Endothelial cell of umbilical vein (primary cell): ENCODE measurements around the gene TMEM43. TPM values are rescaled to one million over a fixed set of nuclear protein-coding genes. Genes with fewer than 3 reads are reported as not detected.

Source experiments
- BruUV-seq: library from RNA; stranded (reverse); fragments of 400-500 nt; replicated peaks from 2 replicates; lab custom pipeline; 2021; lab: Mats Ljungman, UMichigan
- CTCF ChIA-PET: fragments of 300-600, 350-600 bp; sonication (Branson Sonifier 250); formaldehyde crosslinking; loops from one replicate; lab custom pipeline; 2021; ENCODE audit warnings: antibody characterized with exemption, inconsistent platforms; lab: Charles Lee
- POLR2A ChIA-PET: fragments of 300-600, 350-600 bp; sonication (Branson Sonifier 250); formaldehyde crosslinking; loops from one replicate; lab custom pipeline; 2021; ENCODE audit warnings: antibody characterized with exemption, inconsistent platforms; lab: Charles Lee
- DNase-seq: peaks from one replicate; pipeline ENCODE4 v3.0.0-alpha.2; 2011; ENCODE audit warnings: low read depth, low spot score
- FAIRE-seq: peaks from 2 replicates; lab custom pipeline; 2011; peaks lifted over from hg19 to GRCh38; lab: Jason Lieb, UNC
- H2AFZ ChIP-seq: 2 replicates; pipeline ENCODE4 v1.6.0; 2012; ENCODE audit warnings: low read depth, low read length, control low read depth, inconsistent platforms
- H3K27ac ChIP-seq: 2 replicates; pipeline ENCODE4 v1.5.1; 2011; ENCODE audit warnings: low read depth, mild to moderate bottlenecking, control low read depth, low read length, moderate library complexity; ENCODE audit not compliant: insufficient read depth
- H3K27me3 ChIP-seq, 2 experiments: 2 replicates each; pipeline versions ENCODE4 v1.6.0 to v1.6.1; 2011; ENCODE audit warnings: low read length in 2 of 2, mixed read lengths in 1 of 2; ENCODE audit not compliant: control insufficient read depth in 2 of 2, insufficient read depth in 2 of 2
- H3K36me3 ChIP-seq, 2 experiments: 2 replicates in 1 of 2; 3 replicates in 1 of 2; pipeline ENCODE4 v1.5.1; 2011; ENCODE audit warnings: low read length in 2 of 2, mild to moderate bottlenecking in 1 of 2, moderate library complexity in 1 of 2; ENCODE audit not compliant: control insufficient read depth in 2 of 2, insufficient read depth in 2 of 2; ENCODE audit errors: extremely low read depth in 1 of 2
- H3K4me1 ChIP-seq: 3 replicates; pipeline ENCODE4 v1.5.1; 2011; ENCODE audit warnings: mild to moderate bottlenecking, low read length; ENCODE audit not compliant: control insufficient read depth, insufficient read depth; ENCODE audit errors: extremely low read depth
- H3K4me2 ChIP-seq: 2 replicates; pipeline ENCODE4 v1.6.1; 2011; ENCODE audit warnings: low read length, control low read depth, mixed read lengths; ENCODE audit not compliant: insufficient read depth
- H3K4me3 ChIP-seq, 3 experiments: fragments of 200-600 bp in 1 of 3; sonication (generic), shearing (Covaris generic) in 1 of 3; replicated peaks in 1 of 3; 2 replicates each; pipeline ENCODE4 v1.5.1; 2011 to 2016; ENCODE audit warnings: control low read depth in 3 of 3, low read length in 3 of 3, mild to moderate bottlenecking in 2 of 3, inconsistent platforms in 1 of 3, low read depth in 1 of 3, moderate library complexity in 1 of 3; ENCODE audit not compliant: insufficient read depth in 1 of 3
- H3K79me2 ChIP-seq: 2 replicates; pipeline ENCODE4 v1.6.0; 2012; ENCODE audit warnings: low read length, inconsistent platforms; ENCODE audit not compliant: control insufficient read depth, insufficient read depth
- H3K9ac ChIP-seq: replicated peaks from 2 replicates; pipeline ENCODE3; 2011; ENCODE audit warnings: low read length, control low read depth; ENCODE audit not compliant: insufficient read depth; ENCODE audit errors: extremely low read depth
- H3K9me1 ChIP-seq: replicated peaks from 3 replicates; pipeline ENCODE4 v1.6.0; 2011; ENCODE audit warnings: mild to moderate bottlenecking, low read length; ENCODE audit not compliant: control insufficient read depth, insufficient read depth; ENCODE audit errors: extremely low read depth
- H3K9me3 ChIP-seq: replicated peaks from 2 replicates; pipeline ENCODE4 v1.5.1; 2012; ENCODE audit warnings: low read length, inconsistent platforms; ENCODE audit not compliant: control insufficient read depth, insufficient read depth
- H4K20me1 ChIP-seq: replicated peaks from 2 replicates; pipeline ENCODE3; 2011; ENCODE audit warnings: mild to moderate bottlenecking, low read length; ENCODE audit not compliant: control insufficient read depth, insufficient read depth; ENCODE audit errors: extremely low read depth
- CTCF ChIP-seq, 2 donors: IDR thresholded peaks; 1 replicate in 1 of 2; 2 replicates in 1 of 2; pipeline ENCODE4 v1.5.1; 2011; ENCODE audit warnings: low read length in 2 of 2, mild to moderate bottlenecking in 2 of 2, moderate library complexity in 2 of 2, control low read depth in 1 of 2, inconsistent platforms in 1 of 2, low read depth in 1 of 2; ENCODE audit not compliant: insufficient read depth in 1 of 2; ENCODE audit errors: extremely low read depth in 1 of 2
- EZH2 ChIP-seq: IDR thresholded peaks from 2 replicates; pipeline ENCODE4 v1.6.1; 2012; ENCODE audit warnings: borderline replicate concordance, low read depth, mild to moderate bottlenecking, moderate library complexity, low read length, inconsistent platforms; ENCODE audit not compliant: severe bottlenecking
- FOS ChIP-seq: IDR thresholded peaks from 2 replicates; pipeline ENCODE4 v1.6.1; 2011; ENCODE audit warnings: mild to moderate bottlenecking, low read length, moderate library complexity, borderline replicate concordance; ENCODE audit not compliant: insufficient read depth
- GATA2 ChIP-seq: IDR thresholded peaks from 2 replicates; pipeline ENCODE4 v1.7.0; 2011; ENCODE audit warnings: low read depth, mild to moderate bottlenecking, moderate library complexity, mixed read lengths, low read length; ENCODE audit not compliant: insufficient read length, insufficient read depth
- JUN ChIP-seq: IDR thresholded peaks from 2 replicates; pipeline ENCODE4 v1.6.1; 2011; ENCODE audit warnings: borderline replicate concordance, low read depth; ENCODE audit not compliant: insufficient read length, insufficient read depth
- MAX ChIP-seq: IDR thresholded peaks from 2 replicates; pipeline ENCODE4 v1.6.1; 2011; ENCODE audit not compliant: insufficient read depth, insufficient read length
- MYC ChIP-seq: IDR thresholded peaks from one replicate; pipeline ENCODE4 v1.6.1; 2011; ENCODE audit warnings: mild to moderate bottlenecking, low read depth, low read length
- POLR2A ChIP-seq: IDR thresholded peaks from 2 replicates; pipeline ENCODE4 v1.6.1; 2012; ENCODE audit warnings: low read depth, mild to moderate bottlenecking, control low read depth, low read length
- POLR2AphosphoS5 ChIP-seq: IDR thresholded peaks from 2 replicates; pipeline ENCODE4 v1.6.1; 2012; ENCODE audit warnings: low read depth, mild to moderate bottlenecking, control low read depth, low read length, moderate library complexity; ENCODE audit not compliant: insufficient read depth
- dilution Hi-C: fragments of 300-500 bp; cut with MboI; formaldehyde crosslinking; loops from one replicate; pipeline ENCODE4 v1.15.0; 2019; ENCODE audit warnings: low sequenced_read_pairs; ENCODE audit not compliant: extremely low pct_ligation_motif_present
- intact Hi-C: fragments of 100-400 bp; cut with micrococcal nuclease; formaldehyde crosslinking; loops from one replicate; pipeline ENCODE4 v1.10.0; 2022
- polyA plus RNA-seq, 4 experiments: library from polyadenylated mRNA; depleted of rRNA in 3 of 4; stranded (reverse) in 3 of 4; unstranded in 1 of 4; fragments of >200 nt; gene quantifications; 2 replicates each; pipeline versions ENCODE4 v1.2.1 to v1.2.3, GENCODE V29; 2011 to 2012; ENCODE audit warnings: missing spikeins in 1 of 4
- total RNA-seq: library from RNA; stranded (reverse); gene quantifications from 2 replicates; pipeline ENCODE4 v1.2.3, GENCODE V29; 2021

TMEM43 gene
- total and polyA plus RNA-seq, 2 donors (not counting 3 experiments of a cell fraction or from before 2014, with no cell fraction given): 80.6 to 119 TPM

GRCh38 chr3:14169435-14169834 lies 44.6 kb downstream of the TMEM43 start:
- H3K79me2 ChIP-seq: peaks cover 3% of the 10 kb centered on the region
- DNase-seq (no peak), FAIRE-seq (no peak)
- dilution Hi-C loops (no loop called here), intact Hi-C loops (no loop called here)
- TF ChIP-seq MYC (no peak), POLR2A (no peak), FOS (no peak), POLR2AphosphoS5 (no peak), JUN (no peak), GATA2 (no peak), EZH2 (no peak), CTCF (IDR thresholded peaks at IDR 0.05; ENCODE audit: extremely low read depth in 1 of 2, insufficient read depth in 1 of 2, low read depth in 1 of 2, low read length in 2 of 2) (no peak), MAX (no peak)
- H3K9me3 ChIP-seq: no peaks in the 10 kb centered on the region
- H3K4me1 ChIP-seq: peaks cover 15% of the 10 kb centered on the region
- no peaks in the 10 kb centered on the region for H4K20me1 ChIP-seq
- BruUV-seq: no TSS peak
- no peak overlapping the region for H3K4me2 ChIP-seq
- H3K27me3 ChIP-seq: no peaks in the 10 kb centered on the region
- ChIA-PET POLR2A (no interaction called here), CTCF (interaction anchor here (1.0 to 1.8 kb wide), 2 partner anchors 9 to 44 kb away, joined by 4 to 7 read pairs; partner anchors contain the start of genes LSM3 and XPC)
- H3K9me1 ChIP-seq: no peaks in the 10 kb centered on the region
- no peak overlapping the region for H2AFZ ChIP-seq
- H3K4me3 ChIP-seq: no peak overlapping the region
- H3K9ac ChIP-seq: no peak overlapping the region
- no peak overlapping the region for H3K27ac ChIP-seq
- H3K36me3 ChIP-seq: peaks cover 42 to 45% of the 10 kb centered on the region in 2 experiments
